Hippocampal formation (tissue), 2 donors: ENCODE measurements around the gene MCTP1.
"Not testable (repeated sequence)": the region's sequence is repeated elsewhere in the genome, so short reads cannot be mapped to it uniquely, and the experiment has no call there.

Source experiments
- DNase-seq, 2 donors: peaks; one replicate each; lab custom pipeline; 2025; lab: John Stamatoyannopoulos, UW

The MCTP1 gene

GRCh38 chr5:95178046-95178651, 106.7 kb downstream of the MCTP1 start:
- DNase-seq: no peak

GRCh38 chr5:95177456-95177855, 107.4 kb downstream of the MCTP1 start:
- no peak for DNase-seq

- DNase-seq: no peak
These were observed 109.8 kb downstream of the MCTP1 start for GRCh38 chr5:95175106-95175505.

GRCh38 chr5:95172659-95173058, 112.2 kb downstream of the MCTP1 start:
- DNase-seq: no peak

GRCh38 chr5:95164861-95165260, 120.0 kb downstream of the MCTP1 start:
- no peak for DNase-seq

- no peak for DNase-seq
These were observed 121.8 kb downstream of the MCTP1 start for GRCh38 chr5:95163079-95163478.

GRCh38 chr5:95162231-95162992, 122.5 kb downstream of the MCTP1 start:
- DNase-seq: no peak

GRCh38 chr5:95159603-95160002, 125.3 kb downstream of the MCTP1 start:
- DNase-seq: no peak

GRCh38 chr5:95155888-95156287, 129.0 kb downstream of the MCTP1 start:
- no peak for DNase-seq

- no peak for DNase-seq
These were observed 131.4 kb downstream of the MCTP1 start for GRCh38 chr5:95153511-95153910.

GRCh38 chr5:95152535-95152934, 132.4 kb downstream of the MCTP1 start:
- DNase-seq: no peak

GRCh38 chr5:95152131-95152530, 132.8 kb downstream of the MCTP1 start:
- DNase-seq: no peak

- no peak for DNase-seq
These were observed 133.2 kb downstream of the MCTP1 start for GRCh38 chr5:95151694-95152093.

- DNase-seq: no peak
These were observed 135.5 kb downstream of the MCTP1 start for GRCh38 chr5:95149387-95149786.

- DNase-seq: no peak
These were observed 136.4 kb downstream of the MCTP1 start for GRCh38 chr5:95148453-95148852.

- not testable (repeated sequence) for DNase-seq
These were observed 141.0 kb downstream of the MCTP1 start for GRCh38 chr5:95143858-95144257.

- no peak for DNase-seq
These were observed 142.7 kb downstream of the MCTP1 start for GRCh38 chr5:95142145-95142544.

- DNase-seq: no peak
These were observed 143.8 kb downstream of the MCTP1 start for GRCh38 chr5:95141141-95141540.

- no peak for DNase-seq
These were observed 150.6 kb downstream of the MCTP1 start for GRCh38 chr5:95134326-95134725.

GRCh38 chr5:95132096-95132495, 152.8 kb downstream of the MCTP1 start:
- no peak for DNase-seq

- DNase-seq: no peak
These were observed 154.0 kb downstream of the MCTP1 start for GRCh38 chr5:95130941-95131340.

GRCh38 chr5:95124731-95125130, 160.2 kb downstream of the MCTP1 start:
- DNase-seq: no peak

- no peak for DNase-seq
These were observed 160.8 kb downstream of the MCTP1 start for GRCh38 chr5:95124101-95124500.

- DNase-seq: no peak
These were observed 170.0 kb downstream of the MCTP1 start for GRCh38 chr5:95114902-95115301.
